Large intestine (tissue), 3 donors: ENCODE measurements around the gene SH3PXD2A. TPM values are rescaled to one million over a fixed set of nuclear protein-coding genes. Genes with fewer than 3 reads are reported as not detected.
A peak's percentile ranks its signal among the peaks of the same experiment; 100 is the strongest.
"Not testable (repeated sequence)": the region's sequence is repeated elsewhere in the genome, so short reads cannot be mapped to it uniquely, and the experiment has no call there.

Experiments
- DNase-seq, 2 donors: peaks; one replicate each; pipeline versions ENCODE4 v3.0.0 to v3.0.0-alpha.2; 2013
- H3K27ac ChIP-seq: one replicate; pipeline ENCODE4 v1.5.1; 2013; ENCODE audit warnings: low read length
- H3K27me3 ChIP-seq: 2 replicates; pipeline ENCODE4 v1.6.1; 2013; ENCODE audit warnings: low read length; ENCODE audit not compliant: control insufficient read depth, insufficient read depth
- H3K36me3 ChIP-seq: 2 replicates; pipeline ENCODE4 v1.6.1; 2013; ENCODE audit warnings: low read length; ENCODE audit not compliant: control insufficient read depth, insufficient read depth
- H3K4me1 ChIP-seq: one replicate; pipeline ENCODE4 v1.6.1; 2013; ENCODE audit warnings: low read length; ENCODE audit not compliant: control insufficient read depth, insufficient read depth
- H3K4me3 ChIP-seq: one replicate; pipeline ENCODE4 v1.5.1; 2013; ENCODE audit warnings: low read length
- H3K9me3 ChIP-seq: one replicate; pipeline ENCODE4 v1.6.1; 2013; ENCODE audit warnings: mild to moderate bottlenecking, low read depth, low read length, moderate library complexity; ENCODE audit not compliant: control insufficient read depth
- WGBS: methylation state at CpG from one replicate; pipeline ENCODE4 v1.1.5; 2013; ENCODE audit warnings: low lambda C conversion rate; ENCODE audit not compliant: insufficient coverage; 5-methylcytosine and 5-hydroxymethylcytosine counted together
- polyA plus RNA-seq: library from polyadenylated mRNA; unstranded; fragments of 120-200 nt; gene quantifications from one replicate; pipeline ENCODE4 v1.2.1, GENCODE V29; 2013

The SH3PXD2A gene
- polyA plus RNA-seq, 1 donor, result 32.0 TPM

DNA sequence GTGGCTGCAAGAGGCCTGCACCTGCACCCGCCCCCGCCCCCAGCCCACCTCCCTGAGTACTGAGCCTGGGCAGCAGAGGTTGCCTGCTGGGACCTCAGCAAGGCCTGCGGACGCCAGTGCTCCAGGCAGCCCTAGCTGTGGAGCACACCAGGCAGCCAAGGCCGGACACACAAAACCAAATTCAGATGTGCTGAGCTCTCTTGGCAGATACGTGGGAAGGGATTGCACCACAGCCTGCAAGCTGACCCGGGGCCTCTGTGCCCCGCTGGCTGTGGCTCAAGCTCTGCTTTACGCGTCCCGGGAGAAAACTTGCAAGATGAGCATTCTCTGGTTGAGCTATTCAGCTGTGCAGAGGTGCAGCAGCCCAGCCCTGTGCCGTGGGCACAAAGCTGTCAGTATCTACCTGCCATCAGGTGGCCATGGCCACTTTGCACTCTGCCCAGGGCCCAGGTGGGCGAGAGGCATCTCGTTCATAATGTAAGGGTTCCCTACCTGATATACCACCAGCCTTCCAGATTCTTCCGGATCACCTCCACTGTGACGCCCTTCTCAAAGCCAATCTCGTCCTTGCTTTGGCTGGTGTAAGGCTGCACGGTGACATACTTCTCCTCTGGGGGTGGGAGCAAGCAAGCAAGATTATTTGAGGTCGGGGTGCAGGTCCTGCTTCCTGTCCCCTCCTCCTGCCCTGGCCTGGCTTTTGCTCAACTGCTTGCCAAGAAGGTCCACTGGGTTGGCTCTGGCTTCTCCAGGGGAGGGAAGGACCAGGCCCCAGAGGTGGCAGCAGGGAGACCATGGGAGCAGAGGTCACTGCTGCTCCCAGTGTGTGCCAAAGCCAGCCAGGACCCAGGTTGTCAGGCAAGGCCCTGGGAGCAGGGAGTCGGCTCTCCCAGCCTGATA, 238.4 kb downstream of the SH3PXD2A start:
- no peaks in the 10 kb centered on the region for H3K27me3 ChIP-seq
- H3K27ac ChIP-seq, result no peak overlapping the region
- no peak for DNase-seq
- no peaks in the 10 kb centered on the region for H3K4me1 ChIP-seq
- H3K36me3 ChIP-seq, result peaks cover 83% of the 10 kb centered on the region
- no peak overlapping the region for H3K4me3 ChIP-seq
- no peaks in the 10 kb centered on the region for H3K9me3 ChIP-seq
- no CpG with 5 or more reads among the region's 20 CpGs for WGBS

DNA sequence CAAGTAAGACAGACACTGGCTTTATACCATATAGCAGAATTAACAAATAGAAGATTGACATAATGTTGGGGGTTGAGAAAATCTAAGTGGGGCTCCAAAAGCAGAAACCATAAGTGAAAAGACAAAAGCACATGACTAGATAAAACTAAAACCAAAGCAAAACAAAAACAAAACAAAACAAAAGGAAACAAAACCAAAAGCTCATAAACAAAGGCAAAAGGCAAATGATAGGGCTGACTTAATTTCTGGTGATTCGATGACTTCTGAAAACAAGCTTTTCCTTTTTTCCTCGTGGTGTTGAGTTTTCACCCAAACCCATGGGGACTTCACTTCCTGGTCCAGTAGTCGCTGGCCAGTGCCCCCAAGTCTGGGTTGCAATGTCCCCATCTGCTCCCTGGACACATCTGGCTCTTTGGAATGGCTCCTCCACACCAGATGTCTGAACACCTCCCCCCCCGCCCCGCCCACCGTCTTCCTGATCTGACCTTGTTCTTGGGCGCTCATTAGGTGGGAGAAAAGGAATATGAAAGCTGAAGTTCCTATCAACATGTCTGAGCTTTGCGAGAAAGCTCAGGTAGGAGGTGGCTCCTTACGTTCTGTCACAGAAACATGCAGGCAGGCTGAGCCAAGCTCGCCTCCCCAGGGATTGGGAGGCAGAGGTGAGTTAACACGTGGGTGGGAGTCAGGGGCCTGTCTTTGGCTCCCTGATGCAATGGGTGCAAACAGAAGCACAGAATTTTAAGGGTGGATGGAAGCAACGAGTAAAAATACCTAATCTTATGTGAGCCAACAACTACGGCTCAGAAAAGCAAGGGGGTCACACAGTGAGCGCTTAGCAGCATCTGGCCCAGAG, 240.8 kb downstream of the SH3PXD2A start:
- Histone ChIP-seq H3K27me3 (no peaks in the 10 kb centered on the region), H3K4me3 (no peak overlapping the region), H3K36me3 (peaks cover 84% of the 10 kb centered on the region), H3K27ac (peak overlapping the region; percentile 66), H3K9me3 (no peaks in the 10 kb centered on the region), H3K4me1 (no peaks in the 10 kb centered on the region)
- WGBS, result 80% methylated on average over 1 of the region's 14 CpGs
- no peak for DNase-seq

DNA sequence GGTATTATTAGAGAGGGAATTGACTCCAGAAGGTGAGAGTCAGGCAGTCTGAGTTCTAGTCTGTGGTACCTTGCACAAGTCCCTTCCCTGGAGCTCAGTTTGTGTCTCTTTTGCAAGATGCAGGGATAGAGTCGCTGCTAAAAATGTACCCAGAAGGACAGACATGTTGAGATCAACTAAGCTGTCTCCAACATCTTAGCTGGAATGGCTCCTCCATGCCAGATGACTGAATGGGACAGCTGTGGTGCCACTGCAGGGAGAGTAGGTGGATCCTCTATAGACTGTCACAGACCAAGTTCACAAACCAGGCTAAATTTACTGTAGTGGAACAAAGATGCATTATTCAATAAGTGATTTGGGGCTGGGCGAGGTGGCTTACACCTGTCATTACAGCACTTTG, 241.8 kb downstream of the SH3PXD2A start:
- no CpG with 5 or more reads among the region's 2 CpGs for WGBS
- no peaks in the 10 kb centered on the region for H3K27me3 ChIP-seq
- no peak overlapping the region for H3K27ac ChIP-seq
- no peaks in the 10 kb centered on the region for H3K9me3 ChIP-seq
- DNase-seq, result no peak
- no peaks in the 10 kb centered on the region for H3K4me1 ChIP-seq
- H3K36me3 ChIP-seq, result peaks cover 87% of the 10 kb centered on the region
- H3K4me3 ChIP-seq, result no peak overlapping the region

DNA sequence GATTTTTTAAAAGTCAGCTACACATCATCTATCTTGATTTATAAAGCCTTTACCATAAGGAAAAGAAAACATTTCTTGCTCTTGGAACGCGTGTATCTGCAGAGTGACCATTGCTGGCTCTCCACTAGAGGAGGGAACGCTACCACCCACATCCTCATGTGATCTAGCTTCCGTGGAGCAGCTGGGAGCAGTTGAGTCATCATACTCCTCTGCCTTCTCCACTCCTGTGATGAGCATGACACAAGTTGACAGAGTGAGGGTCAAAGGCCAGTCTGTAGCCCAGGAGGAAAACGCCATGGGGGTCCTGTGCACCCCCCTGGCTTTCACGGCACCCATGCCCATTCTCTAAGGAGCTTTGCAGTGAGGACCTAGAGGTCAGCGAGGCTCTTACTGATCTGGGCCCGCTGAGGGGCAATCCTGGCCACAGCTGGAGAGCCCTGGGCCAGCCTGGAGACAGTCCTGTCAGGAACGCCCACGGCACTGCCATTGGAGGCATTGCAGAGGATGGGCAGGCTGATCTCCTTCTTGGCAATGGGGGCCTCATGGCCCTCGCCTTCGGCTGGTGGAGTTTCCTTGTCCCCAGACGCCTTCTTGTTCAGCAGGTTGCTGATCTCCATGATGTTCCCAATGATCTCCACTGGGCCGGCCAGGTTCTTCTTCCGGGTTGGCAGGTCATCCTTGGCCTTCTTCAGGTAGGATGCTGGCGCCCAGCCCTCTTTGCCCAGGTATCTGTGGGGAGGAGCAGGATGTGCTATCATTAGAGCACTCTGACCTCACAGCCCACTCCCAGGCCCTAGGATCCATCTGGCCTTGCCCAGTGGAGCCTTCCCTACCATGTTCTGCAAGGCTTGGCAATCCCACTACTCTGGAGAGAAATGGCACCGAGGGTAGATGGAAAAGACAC, 242.7 kb downstream of the SH3PXD2A start:
- DNase-seq, result no peak
- H3K27me3 ChIP-seq, result no peaks in the 10 kb centered on the region
- peaks cover 80% of the 10 kb centered on the region for H3K36me3 ChIP-seq
- H3K27ac ChIP-seq, result no peak overlapping the region
- peaks cover 2% of the 10 kb centered on the region for H3K9me3 ChIP-seq
- H3K4me3 ChIP-seq, result no peak overlapping the region
- H3K4me1 ChIP-seq, result no peaks in the 10 kb centered on the region
- WGBS, result no CpG with 5 or more reads among the region's 17 CpGs

DNA sequence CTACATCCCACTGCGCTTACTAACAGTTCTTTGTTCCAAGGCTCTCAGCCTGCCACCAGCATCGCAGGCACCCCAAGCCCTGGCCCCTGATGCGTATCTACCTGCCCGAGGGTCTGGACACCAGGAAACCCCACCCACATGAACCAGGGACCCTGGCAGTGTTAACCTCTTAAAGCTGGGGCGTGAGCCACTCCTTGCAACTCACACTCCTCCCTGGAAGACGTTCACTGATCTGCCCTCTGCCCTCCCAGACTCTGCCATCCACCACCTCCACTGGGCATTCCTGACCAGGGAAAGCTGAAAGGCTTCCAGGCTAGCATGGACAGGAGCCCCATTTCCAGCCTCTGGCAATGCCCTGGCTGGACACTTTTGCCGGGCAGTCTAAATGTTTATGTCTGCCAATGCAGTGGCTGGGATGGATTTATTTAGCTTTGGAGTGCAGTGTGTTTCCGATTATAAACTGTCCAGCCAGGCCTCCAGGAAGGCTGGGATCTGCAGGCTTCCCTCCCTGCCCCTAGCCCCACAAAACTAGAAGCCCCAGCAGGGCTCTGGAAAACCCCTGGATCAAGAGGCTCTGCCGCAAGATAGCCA, 244.4 kb downstream of the SH3PXD2A start:
- H3K36me3 ChIP-seq, result peaks cover 67% of the 10 kb centered on the region
- no CpG with 5 or more reads among the region's 9 CpGs for WGBS
- H3K27ac ChIP-seq, result no peak overlapping the region
- peaks cover 13% of the 10 kb centered on the region for H3K9me3 ChIP-seq
- no peaks in the 10 kb centered on the region for H3K4me1 ChIP-seq
- DNase-seq, result no peak
- H3K4me3 ChIP-seq, result no peak overlapping the region
- H3K27me3 ChIP-seq, result no peaks in the 10 kb centered on the region

DNA sequence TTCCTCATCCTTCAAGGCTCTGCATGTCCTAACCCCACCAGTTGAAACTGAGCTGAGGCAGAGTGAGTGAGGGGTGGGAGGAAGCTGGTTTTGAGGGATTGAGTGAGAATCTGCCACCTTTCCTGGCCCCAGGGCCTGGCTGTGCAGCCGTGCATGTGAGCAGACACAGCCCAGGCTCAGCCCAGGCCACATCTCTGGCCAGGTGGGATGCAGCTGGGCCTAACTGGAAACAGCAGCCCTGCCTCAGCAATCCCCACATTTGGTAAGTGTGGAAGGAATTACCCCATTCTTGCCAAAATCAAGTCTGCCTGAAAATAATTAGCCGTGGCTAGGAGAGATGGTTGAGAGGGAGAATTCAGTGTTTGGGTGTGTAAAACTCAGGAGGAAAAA, 245.3 kb downstream of the SH3PXD2A start:
- 80% methylated on average over 1 of the region's 2 CpGs for WGBS
- H3K4me1 ChIP-seq, result no peaks in the 10 kb centered on the region
- H3K4me3 ChIP-seq, result no peak overlapping the region
- peaks cover 74% of the 10 kb centered on the region for H3K36me3 ChIP-seq
- H3K27me3 ChIP-seq, result no peaks in the 10 kb centered on the region
- H3K9me3 ChIP-seq, result peaks cover 13% of the 10 kb centered on the region
- H3K27ac ChIP-seq, result no peak overlapping the region
- DNase-seq, result no peak

DNA sequence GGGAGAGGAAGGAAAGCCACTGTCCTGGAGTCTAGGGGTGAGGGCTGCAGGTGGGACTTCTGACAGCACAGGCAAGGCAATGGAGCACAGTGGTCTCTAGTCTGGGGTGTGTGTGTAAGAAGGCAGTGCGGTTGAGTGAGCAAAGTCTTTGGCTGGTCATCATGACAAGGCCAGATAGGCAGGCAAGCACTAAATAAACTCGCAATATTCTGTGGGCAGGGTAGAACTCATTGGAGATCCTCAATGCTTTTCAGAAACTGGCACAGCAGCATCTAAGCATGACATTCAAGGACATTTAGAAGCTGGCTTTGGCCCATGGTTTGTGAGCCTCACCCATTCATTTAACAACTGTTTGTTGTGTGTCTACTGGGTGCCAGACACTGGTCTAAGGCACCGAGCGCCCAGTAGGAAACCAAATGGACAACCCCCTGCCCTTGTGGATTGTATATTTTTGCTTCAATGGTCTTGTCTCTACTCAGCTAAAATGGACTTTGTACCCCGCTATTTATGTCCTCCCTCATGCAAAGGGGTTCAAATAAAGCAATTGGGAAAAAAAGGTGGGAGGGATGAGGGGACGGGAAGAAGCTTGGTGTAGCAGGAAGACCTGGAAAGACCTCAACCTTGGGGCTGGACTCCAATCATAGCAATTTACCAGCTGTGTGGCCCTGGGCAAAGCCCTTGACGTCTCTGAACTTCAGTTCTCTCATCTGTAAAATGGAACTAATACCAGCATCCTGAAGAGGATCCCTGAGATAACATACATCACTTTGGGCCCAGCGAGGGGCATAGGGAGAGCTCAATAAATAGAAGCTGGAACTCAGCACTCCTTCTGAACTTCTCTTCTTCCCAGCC, 245.9 kb downstream of the SH3PXD2A start:
- Histone ChIP-seq H3K4me1 (no peaks in the 10 kb centered on the region), H3K27me3 (no peaks in the 10 kb centered on the region), H3K36me3 (peaks cover 77% of the 10 kb centered on the region), H3K9me3 (peaks cover 13% of the 10 kb centered on the region), H3K27ac (no peak overlapping the region), H3K4me3 (no peak overlapping the region)
- 100% methylated on average over 3 of the region's 8 CpGs for WGBS
- DNase-seq, result no peak

DNA sequence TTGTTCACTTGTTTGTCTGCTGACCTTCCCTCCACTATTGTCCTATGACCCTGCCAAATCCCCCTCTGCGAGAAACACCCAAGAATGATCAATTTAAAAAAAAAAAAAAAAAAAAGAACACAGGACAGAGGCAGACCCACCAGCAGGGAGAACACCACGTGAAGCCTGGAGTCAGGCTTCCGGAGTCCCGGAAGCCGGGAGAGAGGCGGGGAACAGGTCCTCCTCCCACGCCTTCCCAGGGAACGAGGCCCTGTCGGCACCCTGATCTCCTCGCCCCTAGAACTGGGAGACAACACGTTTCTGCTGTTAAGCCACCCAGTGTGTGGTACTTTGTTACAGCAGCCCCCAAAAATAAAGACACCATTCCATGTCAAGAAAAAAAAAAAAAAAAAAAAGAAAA, 247.3 kb downstream of the SH3PXD2A start:
- H3K27ac ChIP-seq, H3K4me3 ChIP-seq, DNase-seq, H3K4me1 ChIP-seq, H3K27me3 ChIP-seq: not testable (repeated sequence)
- peaks cover 17% of the 10 kb centered on the region for H3K9me3 ChIP-seq
- H3K36me3 ChIP-seq, result peaks cover 78% of the 10 kb centered on the region
- no CpG with 5 or more reads among the region's 11 CpGs for WGBS

DNA sequence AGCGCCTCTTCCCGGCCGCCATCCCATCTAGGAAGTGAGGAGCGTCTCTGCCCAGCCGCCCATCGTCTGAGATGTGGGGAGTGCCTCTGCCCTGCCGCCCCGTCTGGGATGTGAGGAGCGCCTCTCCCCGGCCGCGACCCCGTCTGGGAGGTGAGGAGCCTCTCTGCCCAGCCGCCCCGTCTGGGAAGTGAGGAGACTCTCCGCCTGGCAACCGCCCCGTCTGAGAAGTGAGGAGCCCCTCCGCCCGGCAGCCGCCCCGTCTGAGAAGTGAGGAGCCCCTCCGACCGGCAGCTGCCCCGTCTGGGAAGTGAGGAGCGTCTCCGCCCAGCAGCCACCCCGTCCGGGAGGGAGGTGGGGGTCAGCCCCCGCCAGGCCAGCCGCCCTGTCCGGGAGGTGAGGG, 248.3 kb downstream of the SH3PXD2A start:
- H3K4me1 ChIP-seq, H3K27me3 ChIP-seq, H3K4me3 ChIP-seq, DNase-seq, H3K27ac ChIP-seq: not testable (repeated sequence)
- WGBS, result no CpG with 5 or more reads among the region's 32 CpGs
- Histone ChIP-seq H3K9me3 (peaks cover 17% of the 10 kb centered on the region), H3K36me3 (peaks cover 78% of the 10 kb centered on the region)
